Left cardiac atrium (tissue), 4 donors: ENCODE measurements around the gene AOAH. TPM values are rescaled to one million over a fixed set of nuclear protein-coding genes. Genes with fewer than 3 reads are reported as not detected.

ENCODE experiments used
- ATAC-seq, 2 donors: fragments of 200-7000 bp; cut with Tn5 transposase; one replicate each; pipeline ENCODE4 v1.9.1; 2020; ENCODE audit warnings: mild to moderate bottlenecking in 2 of 2, moderate library complexity in 2 of 2
- DNase-seq: peaks from one replicate; pipeline ENCODE4 v3.0.0-alpha.2; 2020
- intact Hi-C, 2 donors: fragments of 100-400 bp; cut with DNase I; formaldehyde crosslinking; loops; one replicate each; pipeline versions ENCODE4 v1.14.1 to v1.15.1; 2022 to 2023
- total RNA-seq, 2 donors: library from RNA; stranded (reverse); fragmentation: NEBNext Ultra II Directional; extraction: Animal tissue kit (Norgen Biotek cat#: 25700); gene quantifications; one replicate each; pipeline ENCODE4 v1.2.1, GENCODE V29; 2021
- donor health status: DM: no; HTN: yes; CAD: no.
- donor health status: DM: no; HTN: yes; CAD: no; lungs with severe emphysema.
- donor health status: DM: yes; HTN: yes; CAD: no.
- donor health status: Dilated cardiomyopathy.

Gene AOAH
- total RNA-seq, 2 donors from 2014 or later: 2.7 to 4.8 TPM

GRCh38 chr7:36464271-36464670, 260.0 kb downstream of the AOAH start:
- DNase-seq: no peak
- intact Hi-C loops: no loop called here
- ATAC-seq: no peak
